Right lobe of liver (tissue), 6 donors: Measurements from ENCODE around the gene HTN1. TPM values are rescaled to one million over a fixed set of nuclear protein-coding genes. Genes with fewer than 3 reads are reported as not detected.

ENCODE experiments used
- ATAC-seq, 4 donors: fragments of 200-7000 bp; cut with Tn5 transposase; one replicate each; pipeline ENCODE4 v1.9.1; 2020; ENCODE audit warnings: mild to moderate bottlenecking in 4 of 4, moderate library complexity in 4 of 4
- DNase-seq, 3 donors: peaks; one replicate each; pipeline ENCODE4 v3.0.0-alpha.2; 2020
- H3K27ac ChIP-seq, 3 donors: fragments of 200-600 bp; one replicate each; pipeline ENCODE4 v1.8.0; 2022
- H3K27me3 ChIP-seq, 2 donors: fragments of 200-600 bp; one replicate each; pipeline ENCODE4 v1.8.0; 2022
- H3K36me3 ChIP-seq, 4 donors: fragments of 200-600 bp; sonication (generic) in 1 of 4; one replicate each; pipeline versions ENCODE4 v1.5.1 to v1.8.0; 2017 to 2022; ENCODE audit warnings: control low read depth in 1 of 4
- H3K4me1 ChIP-seq, 4 donors: fragments of 200-600 bp; sonication (generic) in 1 of 4; one replicate each; pipeline versions ENCODE4 v1.5.1 to v1.8.0; 2017 to 2022; ENCODE audit warnings: control low read depth in 1 of 4
- H3K4me3 ChIP-seq, 3 donors: fragments of 200-600 bp; one replicate each; pipeline ENCODE4 v1.8.0; 2022
- H3K9me3 ChIP-seq, 4 donors: fragments of 200-600 bp; sonication (generic) in 1 of 4; one replicate each; pipeline versions ENCODE4 v1.5.1 to v1.8.0; 2017 to 2022; ENCODE audit warnings: control low read depth in 1 of 4
- POLR2A ChIP-seq: fragments of 450-650 bp; IDR thresholded peaks from one replicate; pipeline ENCODE4 v1.6.1; 2017; ENCODE audit warnings: antibody characterized with exemption, mild to moderate bottlenecking
- WGBS: methylation state at CpG from one replicate; pipeline ENCODE4 v1.1.6; 2018; ENCODE audit warnings: low coverage, low lambda C conversion rate; ENCODE audit not compliant: insufficient coverage; ENCODE audit errors: missing lambda C conversion rate; 5-methylcytosine and 5-hydroxymethylcytosine counted together
- intact Hi-C, 2 donors: fragments of 100-400 bp; cut with DNase I; formaldehyde crosslinking; loops; one replicate each; pipeline versions ENCODE4 v1.11.2 to v1.14.1; 2022
- total RNA-seq, 6 experiments: library from RNA; depleted of rRNA in 2 of 6; stranded (reverse); fragments of >200 nt in 2 of 6; fragmentation: NEBNext Ultra II Directional in 3 of 6; extraction: Animal tissue kit (Norgen Biotek cat#: 25700) in 3 of 6; gene quantifications; one replicate each; pipeline versions ENCODE4 v1.1.0 to v1.2.4, GENCODE V29; 2016 to 2023
- TF ChIP-seq, protein P1 (sequence below), 4 donors: fragments of 200-600 bp in 3 of 4; fragments of 450-650 bp in 1 of 4; IDR thresholded peaks; one replicate each; pipeline versions ENCODE4 v1.5.1 to v1.8.0; 2016 to 2022; ENCODE audit warnings: antibody characterized with exemption in 4 of 4, mild to moderate bottlenecking in 2 of 4
- donor health status: DM: no; HTN: yes; CAD: no.
- donor health status: DM: no; HTN: no; CAD: no.
- donor health status: DM: no; HTN: no; CAD: no.
- donor health status: DM: no; HTN: yes; CAD: no.
- donor health status: DM: no; HTN: yes; CAD: no.

The HTN1 gene
- total RNA-seq, 6 experiments from 2014 or later = not detected

DNA sequence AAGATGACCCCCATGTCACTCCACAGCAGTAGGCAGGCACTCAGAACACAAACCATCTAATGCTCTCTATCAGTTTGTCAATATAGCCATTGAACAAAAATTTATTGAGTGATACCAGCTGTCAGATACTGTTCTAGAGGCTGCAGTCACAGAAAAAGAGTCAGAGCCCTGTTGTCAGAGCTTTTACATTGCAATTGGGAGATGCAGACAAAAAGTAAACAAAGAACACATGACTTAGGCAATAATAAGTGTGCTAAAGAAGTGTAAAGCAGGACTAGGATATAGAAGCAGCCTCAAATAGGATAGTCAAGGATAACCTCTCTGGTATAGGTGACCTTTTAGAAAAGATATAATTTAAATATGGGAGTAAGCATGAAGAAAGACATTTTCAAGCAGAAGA is 8.9 kb downstream of the HTN1 start:
- ATAC-seq = no peak
- TF ChIP-seq POLR2A = no peak
- TF ChIP-seq, protein P1, sequence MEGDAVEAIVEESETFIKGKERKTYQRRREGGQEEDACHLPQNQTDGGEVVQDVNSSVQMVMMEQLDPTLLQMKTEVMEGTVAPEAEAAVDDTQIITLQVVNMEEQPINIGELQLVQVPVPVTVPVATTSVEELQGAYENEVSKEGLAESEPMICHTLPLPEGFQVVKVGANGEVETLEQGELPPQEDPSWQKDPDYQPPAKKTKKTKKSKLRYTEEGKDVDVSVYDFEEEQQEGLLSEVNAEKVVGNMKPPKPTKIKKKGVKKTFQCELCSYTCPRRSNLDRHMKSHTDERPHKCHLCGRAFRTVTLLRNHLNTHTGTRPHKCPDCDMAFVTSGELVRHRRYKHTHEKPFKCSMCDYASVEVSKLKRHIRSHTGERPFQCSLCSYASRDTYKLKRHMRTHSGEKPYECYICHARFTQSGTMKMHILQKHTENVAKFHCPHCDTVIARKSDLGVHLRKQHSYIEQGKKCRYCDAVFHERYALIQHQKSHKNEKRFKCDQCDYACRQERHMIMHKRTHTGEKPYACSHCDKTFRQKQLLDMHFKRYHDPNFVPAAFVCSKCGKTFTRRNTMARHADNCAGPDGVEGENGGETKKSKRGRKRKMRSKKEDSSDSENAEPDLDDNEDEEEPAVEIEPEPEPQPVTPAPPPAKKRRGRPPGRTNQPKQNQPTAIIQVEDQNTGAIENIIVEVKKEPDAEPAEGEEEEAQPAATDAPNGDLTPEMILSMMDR (IDR thresholded peaks at IDR 0.05) = no peak
- H3K36me3 ChIP-seq = no peaks in the 10 kb centered on the region
- H3K27me3 ChIP-seq = no peaks in the 10 kb centered on the region
- intact Hi-C loops = no loop called here
- no peaks in the 10 kb centered on the region for H3K9me3 ChIP-seq
- no peak for DNase-seq
- H3K4me3 ChIP-seq = no peak overlapping the region
- no peak overlapping the region for H3K27ac ChIP-seq
- H3K4me1 ChIP-seq = no peaks in the 10 kb centered on the region

DNA sequence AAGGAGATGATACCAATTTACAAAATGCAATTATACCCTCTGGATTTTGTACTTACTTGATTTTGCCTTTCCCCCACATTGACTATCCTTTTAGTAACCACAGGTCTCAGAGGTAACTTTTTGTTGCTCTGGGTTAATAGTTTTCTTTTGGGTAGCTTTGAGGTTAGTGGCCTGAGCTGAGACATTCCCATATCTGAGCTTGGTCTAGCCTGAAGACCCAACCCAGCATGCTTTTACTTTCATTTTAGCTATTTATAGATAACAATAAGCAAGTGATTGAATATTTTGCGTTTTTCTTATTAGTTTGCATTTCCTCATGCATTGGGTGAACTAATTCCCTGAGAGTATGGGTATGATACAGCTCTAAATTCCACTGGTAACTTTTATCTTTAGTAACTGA is 11.8 kb downstream of the HTN1 start:
- Histone ChIP-seq H3K27me3 (no peaks in the 10 kb centered on the region), H3K4me1 (no peaks in the 10 kb centered on the region), H3K9me3 (no peaks in the 10 kb centered on the region), H3K4me3 (no peak overlapping the region), H3K36me3 (no peaks in the 10 kb centered on the region), H3K27ac (no peak overlapping the region)
- TF ChIP-seq, protein P1 (IDR thresholded peaks at IDR 0.05) = no peak
- no peak for TF ChIP-seq POLR2A
- ATAC-seq = no peak
- DNase-seq = no peak
- intact Hi-C loops = no loop called here
- WGBS = 35% methylated on average over 1 of the region's 1 CpG

DNA sequence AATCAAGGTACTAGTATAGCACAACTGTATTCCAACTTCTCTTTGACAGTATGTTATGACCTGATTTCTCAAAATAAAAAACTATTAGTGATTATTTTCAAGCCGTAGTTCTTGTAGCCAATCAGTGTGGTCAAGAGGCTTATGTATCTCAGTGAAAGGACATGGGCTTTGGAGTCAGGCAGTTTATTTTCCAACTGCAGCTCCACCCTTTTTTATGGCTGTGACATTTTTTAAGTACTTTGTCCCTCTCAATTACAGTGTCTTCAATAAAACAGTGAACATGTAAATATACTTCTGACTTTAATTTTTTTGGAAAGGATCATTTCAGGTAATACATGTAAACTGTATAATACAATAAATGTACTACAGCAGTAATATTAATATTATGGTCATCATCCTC is 30.0 kb downstream of the HTN1 start:
- Histone ChIP-seq H3K4me1 (no peaks in the 10 kb centered on the region), H3K36me3 (no peaks in the 10 kb centered on the region), H3K4me3 (no peak overlapping the region), H3K27me3 (no peaks in the 10 kb centered on the region), H3K27ac (no peak overlapping the region), H3K9me3 (no peaks in the 10 kb centered on the region)
- no peak for ATAC-seq
- intact Hi-C loops = no loop called here
- DNase-seq = no peak
- 46% methylated on average over 1 of the region's 1 CpG for WGBS
- TF ChIP-seq, protein P1 (IDR thresholded peaks at IDR 0.05) = no peak
- no peak for TF ChIP-seq POLR2A

DNA sequence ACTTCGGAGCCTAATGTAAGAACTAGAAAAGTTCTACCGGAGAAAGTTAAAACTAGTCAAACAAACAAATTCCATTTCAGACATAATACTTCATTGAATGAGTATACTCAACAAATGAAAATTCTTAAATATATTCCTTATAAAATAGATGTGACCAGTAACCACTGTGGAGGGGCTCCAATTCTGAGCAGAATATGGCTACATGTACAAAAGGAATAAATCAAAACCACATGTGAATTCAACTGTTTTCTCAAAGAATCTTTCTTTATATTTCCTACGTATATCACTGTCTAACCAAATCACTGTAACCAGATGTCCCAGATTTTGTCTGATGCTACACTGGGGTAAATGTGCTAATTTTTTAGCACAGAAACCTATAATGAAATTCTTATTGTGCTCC is 49.0 kb downstream of the HTN1 start:
- intact Hi-C loops = no loop called here
- H3K27ac ChIP-seq = no peak overlapping the region
- ATAC-seq = no peak
- H3K9me3 ChIP-seq = no peaks in the 10 kb centered on the region
- H3K4me1 ChIP-seq = no peaks in the 10 kb centered on the region
- DNase-seq = no peak
- 73% methylated on average over 3 of the region's 3 CpGs for WGBS
- H3K27me3 ChIP-seq = no peaks in the 10 kb centered on the region
- no peak for TF ChIP-seq POLR2A
- TF ChIP-seq, protein P1 (IDR thresholded peaks at IDR 0.05) = no peak
- H3K36me3 ChIP-seq = no peaks in the 10 kb centered on the region
- no peak overlapping the region for H3K4me3 ChIP-seq

Other genes starting within 250 kb of the HTN1 start
- gene SULT1E1, start 190.3 kb upstream of the HTN1 start, total RNA-seq = 10 to 100 TPM in 2 of 6 experiments, 1 to 10 TPM in 4; 5.1 to 22.3 (median 6.6) TPM
- gene CSN1S1, start 119.4 kb upstream of the HTN1 start, total RNA-seq = not detected
- not detected for gene CSN2, start 84.7 kb upstream of the HTN1 start, total RNA-seq
- gene STATH, start 54.5 kb upstream of the HTN1 start, total RNA-seq = not detected
- not detected for gene HTN3, start 22.0 kb upstream of the HTN1 start, total RNA-seq
- gene PRR27, start 103.8 kb downstream of the HTN1 start, total RNA-seq = not detected
- gene ODAM, start 145.3 kb downstream of the HTN1 start, total RNA-seq = not detected
- gene FDCSP, start 175.7 kb downstream of the HTN1 start, total RNA-seq = not detected
- gene CSN3, start 192.2 kb downstream of the HTN1 start, total RNA-seq = not detected